ENCODE results near the gene RGMA.
"Not testable (repeated sequence)": the region's sequence is repeated elsewhere in the genome, so short reads cannot be mapped to it uniquely, and the experiment has no call there.

Gene RGMA

DNA sequence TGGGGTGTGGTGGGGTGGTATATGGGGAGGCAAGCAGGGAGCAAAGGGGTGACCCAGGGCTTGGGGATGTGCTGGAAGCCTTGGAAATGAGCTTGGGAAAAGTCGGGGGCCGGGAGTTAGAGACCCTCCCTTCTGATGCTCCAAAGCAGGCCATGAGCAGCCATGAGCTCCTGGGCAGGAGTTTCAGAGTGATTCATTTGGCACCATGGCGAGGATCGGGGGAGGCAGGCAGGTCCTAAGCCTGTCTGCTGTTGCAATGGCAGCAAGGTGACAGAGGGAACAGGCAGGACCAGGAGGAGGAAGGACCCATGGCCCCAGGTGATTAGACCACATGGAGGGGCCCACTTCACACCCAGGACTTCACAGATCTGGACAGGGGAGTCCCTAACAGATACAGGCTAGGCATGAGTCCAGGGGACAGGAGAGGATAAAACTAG is 21.3 kb downstream of the RGMA start:
- DNase-seq (ENCODE audit: low read depth): no peak
- TF ChIP-seq, protein P1, sequence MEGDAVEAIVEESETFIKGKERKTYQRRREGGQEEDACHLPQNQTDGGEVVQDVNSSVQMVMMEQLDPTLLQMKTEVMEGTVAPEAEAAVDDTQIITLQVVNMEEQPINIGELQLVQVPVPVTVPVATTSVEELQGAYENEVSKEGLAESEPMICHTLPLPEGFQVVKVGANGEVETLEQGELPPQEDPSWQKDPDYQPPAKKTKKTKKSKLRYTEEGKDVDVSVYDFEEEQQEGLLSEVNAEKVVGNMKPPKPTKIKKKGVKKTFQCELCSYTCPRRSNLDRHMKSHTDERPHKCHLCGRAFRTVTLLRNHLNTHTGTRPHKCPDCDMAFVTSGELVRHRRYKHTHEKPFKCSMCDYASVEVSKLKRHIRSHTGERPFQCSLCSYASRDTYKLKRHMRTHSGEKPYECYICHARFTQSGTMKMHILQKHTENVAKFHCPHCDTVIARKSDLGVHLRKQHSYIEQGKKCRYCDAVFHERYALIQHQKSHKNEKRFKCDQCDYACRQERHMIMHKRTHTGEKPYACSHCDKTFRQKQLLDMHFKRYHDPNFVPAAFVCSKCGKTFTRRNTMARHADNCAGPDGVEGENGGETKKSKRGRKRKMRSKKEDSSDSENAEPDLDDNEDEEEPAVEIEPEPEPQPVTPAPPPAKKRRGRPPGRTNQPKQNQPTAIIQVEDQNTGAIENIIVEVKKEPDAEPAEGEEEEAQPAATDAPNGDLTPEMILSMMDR (IDR thresholded peaks at IDR 0.05; ENCODE audit: low read depth, low read length, missing control alignments): no peak
- H3K4me3 ChIP-seq (ENCODE audit: low read depth, low read length): no peak overlapping the region

DNA sequence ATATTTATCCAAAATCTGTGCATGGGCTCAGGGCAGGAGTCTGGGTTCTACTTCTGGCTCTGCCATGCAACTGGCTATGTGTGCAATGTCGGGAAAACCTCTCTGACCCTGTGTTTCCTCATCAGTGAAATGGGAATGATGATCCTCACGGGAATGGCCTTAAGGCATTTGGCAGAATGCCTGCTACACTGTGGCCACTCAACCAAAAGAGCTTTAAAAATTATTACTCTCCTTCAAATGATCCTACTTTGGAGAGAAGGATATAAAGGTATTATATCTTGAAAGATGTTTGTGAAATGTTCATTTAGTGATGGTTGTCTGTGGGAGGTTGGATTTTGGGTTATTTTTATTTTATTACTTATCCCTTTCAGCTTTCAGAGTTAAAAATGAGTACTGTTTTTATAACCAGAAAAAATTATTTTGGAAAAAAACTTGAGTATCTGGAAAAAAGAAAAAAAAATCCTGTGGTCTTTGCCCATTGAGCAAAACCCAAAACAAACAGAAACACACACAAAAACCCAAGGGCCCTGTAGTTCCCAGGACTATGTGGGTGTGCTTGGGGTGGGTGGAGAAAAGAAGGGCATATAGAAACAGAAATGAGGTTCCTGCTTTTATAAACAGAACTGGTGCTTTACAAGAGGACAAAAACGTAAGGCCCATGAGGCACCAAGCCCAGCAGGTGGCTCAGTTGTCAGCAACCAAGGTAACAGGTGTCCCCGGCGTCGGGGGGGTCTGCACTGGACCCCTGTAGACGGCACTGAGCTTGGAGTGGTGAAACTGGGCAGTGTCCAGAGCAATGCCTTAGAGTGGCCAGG is 22.0 kb downstream of the RGMA start:
- no peak overlapping the region for H3K4me3 ChIP-seq (ENCODE audit: low read depth, low read length)
- DNase-seq (ENCODE audit: low read depth): no peak
- TF ChIP-seq, protein P1 (IDR thresholded peaks at IDR 0.05; ENCODE audit: low read depth, low read length, missing control alignments): no peak

DNA sequence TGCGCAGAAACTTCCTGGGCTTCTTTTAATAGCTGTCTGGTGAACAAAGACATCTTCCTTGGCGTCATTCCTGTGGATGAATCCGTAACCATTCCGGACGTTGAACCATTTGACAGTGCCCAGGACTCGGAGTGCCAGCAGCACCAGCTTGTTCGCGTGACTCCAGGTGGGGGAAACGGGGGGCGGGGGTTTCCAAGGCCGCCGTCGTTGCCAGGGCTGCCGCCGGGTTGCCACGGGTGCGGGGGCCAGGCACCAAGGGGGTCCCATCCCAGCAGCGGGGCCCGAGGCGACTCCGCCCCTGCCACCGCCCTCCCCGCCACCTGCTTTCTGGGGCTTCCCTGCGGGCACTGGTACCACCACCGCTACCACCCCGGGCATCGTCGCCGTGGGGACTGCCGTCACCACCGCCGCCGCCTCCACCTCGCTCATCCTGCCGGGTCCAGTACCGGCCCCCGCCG is 22.8 kb downstream of the RGMA start:
- DNase-seq (ENCODE audit: low read depth): no peak
- H3K4me3 ChIP-seq (ENCODE audit: low read depth, low read length): no peak overlapping the region
- TF ChIP-seq, protein P1 (IDR thresholded peaks at IDR 0.05; ENCODE audit: low read depth, low read length, missing control alignments): no peak

DNA sequence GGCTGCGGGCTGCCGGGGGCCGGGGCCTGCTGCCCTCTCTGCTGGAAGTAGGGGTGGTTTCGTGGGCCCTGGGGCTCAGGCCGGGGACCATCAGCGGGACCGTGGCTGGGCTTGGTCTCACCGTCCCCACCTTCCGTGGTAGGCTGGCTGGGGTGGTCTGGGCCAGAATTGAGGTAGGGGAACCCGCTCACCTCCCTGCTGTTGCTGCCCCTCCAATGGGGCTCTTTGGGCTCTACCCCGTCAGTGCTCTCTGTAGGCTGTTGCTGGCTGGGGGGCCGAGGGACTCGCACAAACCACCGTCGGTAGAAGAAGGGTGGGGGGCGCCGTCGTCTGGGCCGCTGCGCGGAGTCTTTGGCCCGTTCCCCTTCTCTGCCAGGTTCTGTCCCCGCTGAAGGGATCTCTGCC is 23.4 kb downstream of the RGMA start:
- no peak overlapping the region for H3K4me3 ChIP-seq (ENCODE audit: low read depth, low read length)
- no peak for DNase-seq (ENCODE audit: low read depth)
- TF ChIP-seq, protein P1 (IDR thresholded peaks at IDR 0.05; ENCODE audit: low read depth, low read length, missing control alignments): no peak

DNA sequence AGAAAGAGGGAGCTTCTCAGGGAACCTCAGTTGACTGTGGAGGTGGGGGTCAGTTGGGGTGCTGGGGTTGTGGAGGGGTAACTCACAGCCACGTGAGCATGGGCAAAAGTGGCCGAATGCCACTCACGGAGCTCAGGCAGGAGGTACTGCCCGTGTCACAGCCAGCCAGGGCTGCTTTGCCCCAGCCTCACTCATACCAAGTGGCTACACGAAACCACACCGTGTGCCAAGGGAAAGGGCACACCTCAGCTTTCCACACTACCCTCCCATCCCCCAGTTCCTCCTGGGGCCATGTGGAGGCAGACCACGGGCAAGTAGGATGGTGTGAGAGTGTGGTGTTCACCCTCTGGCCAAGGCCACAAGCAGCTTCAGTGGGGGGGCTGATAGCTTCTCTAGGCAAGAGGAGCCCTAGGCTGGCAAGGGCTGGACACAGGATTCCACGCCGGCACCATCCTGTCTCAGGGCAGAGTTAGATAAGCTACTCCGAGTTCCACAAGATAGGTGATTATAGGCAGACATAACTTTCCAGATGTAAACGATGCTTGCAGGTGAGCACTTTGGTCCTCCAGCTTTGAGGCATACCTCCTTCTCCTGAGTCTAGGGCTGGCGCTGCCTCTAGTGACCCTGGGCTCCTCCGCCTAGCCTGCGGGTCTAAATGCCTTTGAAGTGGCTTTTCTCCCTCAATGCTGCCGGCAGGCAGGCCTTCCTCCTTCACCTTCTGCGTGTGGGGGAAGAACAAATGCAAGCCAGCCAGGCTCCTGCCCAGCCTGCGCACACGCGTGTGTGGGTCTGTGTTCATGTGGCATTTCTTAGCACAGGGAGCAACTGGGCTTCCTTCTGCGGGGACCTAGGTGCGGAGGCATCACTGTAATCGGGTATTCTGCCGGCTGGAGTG is 25.0 kb downstream of the RGMA start:
- H3K4me3 ChIP-seq (ENCODE audit: low read depth, low read length): no peak overlapping the region
- TF ChIP-seq, protein P1 (IDR thresholded peaks at IDR 0.05; ENCODE audit: low read depth, low read length, missing control alignments): no peak
- no peak for DNase-seq (ENCODE audit: low read depth)

DNA sequence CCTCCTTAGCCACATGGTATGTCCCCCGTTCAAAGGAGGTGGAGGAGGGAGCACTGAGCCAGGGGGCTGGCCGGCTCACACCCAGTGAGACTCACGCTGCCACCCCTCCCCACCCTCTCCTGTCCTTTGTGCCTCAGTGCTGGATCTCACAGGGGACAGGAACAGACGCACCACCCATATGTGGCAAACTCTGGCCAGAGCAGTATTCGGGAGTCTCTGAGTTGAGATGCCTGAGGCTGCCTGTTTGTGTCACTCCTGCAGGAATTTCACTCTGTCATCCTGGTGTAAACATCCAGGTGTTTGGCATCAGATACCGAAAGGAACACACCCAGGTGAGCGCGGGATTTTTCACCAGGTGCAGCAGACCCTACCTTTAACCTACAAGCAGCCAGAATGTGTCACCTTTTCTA is 25.7 kb downstream of the RGMA start:
- no peak overlapping the region for H3K4me3 ChIP-seq (ENCODE audit: low read depth, low read length)
- no peak for DNase-seq (ENCODE audit: low read depth)
- TF ChIP-seq, protein P1 (IDR thresholded peaks at IDR 0.05; ENCODE audit: low read depth, low read length, missing control alignments): no peak

DNA sequence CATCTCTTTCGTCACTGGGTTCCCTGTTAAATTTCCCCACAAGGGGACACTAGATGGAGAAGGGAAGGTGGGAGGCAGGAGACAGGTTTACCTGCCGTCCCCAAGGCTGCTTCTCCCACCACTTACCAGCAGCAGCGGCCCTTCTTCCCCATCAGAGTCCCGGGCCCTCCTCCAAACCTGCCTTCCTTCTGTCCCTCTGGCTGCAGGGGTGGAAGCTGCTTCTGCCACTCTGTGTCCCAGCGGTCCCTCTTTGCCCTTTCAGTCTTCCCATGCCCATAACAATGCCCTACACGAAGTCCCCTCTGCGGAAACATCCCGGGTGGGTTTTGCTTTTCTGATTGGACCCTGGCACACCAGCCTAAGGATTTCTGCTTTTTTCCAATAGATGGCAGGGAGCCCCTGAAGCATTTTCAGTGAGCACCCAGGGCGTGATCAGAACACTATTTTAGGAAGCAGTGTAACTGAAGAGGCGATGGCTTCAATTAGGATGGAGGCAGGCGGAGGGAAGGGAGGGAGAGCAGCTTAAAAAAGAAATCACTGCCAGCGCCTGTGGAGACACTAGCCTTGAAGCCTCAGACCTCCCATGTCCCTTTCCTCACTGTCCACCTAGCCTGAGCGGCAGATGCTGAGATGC is 26.3 kb downstream of the RGMA start:
- DNase-seq (ENCODE audit: low read depth); H3K4me3 ChIP-seq (ENCODE audit: low read depth, low read length): not testable (repeated sequence)

Data from GM12864 (cell line).